GM19438 (cell line): ENCODE measurements around the gene SLITRK6.
"Not testable (repeated sequence)": the region's sequence is repeated elsewhere in the genome, so short reads cannot be mapped to it uniquely, and the experiment has no call there.

Experiments used
- ATAC-seq: cut with Tn5 transposase; IDR thresholded peaks from one replicate; pipeline ENCODE4 v1.9.1; 2021; ENCODE audit warnings: low read depth; ENCODE audit not compliant: unreplicated experiment

Gene SLITRK6, protein sequence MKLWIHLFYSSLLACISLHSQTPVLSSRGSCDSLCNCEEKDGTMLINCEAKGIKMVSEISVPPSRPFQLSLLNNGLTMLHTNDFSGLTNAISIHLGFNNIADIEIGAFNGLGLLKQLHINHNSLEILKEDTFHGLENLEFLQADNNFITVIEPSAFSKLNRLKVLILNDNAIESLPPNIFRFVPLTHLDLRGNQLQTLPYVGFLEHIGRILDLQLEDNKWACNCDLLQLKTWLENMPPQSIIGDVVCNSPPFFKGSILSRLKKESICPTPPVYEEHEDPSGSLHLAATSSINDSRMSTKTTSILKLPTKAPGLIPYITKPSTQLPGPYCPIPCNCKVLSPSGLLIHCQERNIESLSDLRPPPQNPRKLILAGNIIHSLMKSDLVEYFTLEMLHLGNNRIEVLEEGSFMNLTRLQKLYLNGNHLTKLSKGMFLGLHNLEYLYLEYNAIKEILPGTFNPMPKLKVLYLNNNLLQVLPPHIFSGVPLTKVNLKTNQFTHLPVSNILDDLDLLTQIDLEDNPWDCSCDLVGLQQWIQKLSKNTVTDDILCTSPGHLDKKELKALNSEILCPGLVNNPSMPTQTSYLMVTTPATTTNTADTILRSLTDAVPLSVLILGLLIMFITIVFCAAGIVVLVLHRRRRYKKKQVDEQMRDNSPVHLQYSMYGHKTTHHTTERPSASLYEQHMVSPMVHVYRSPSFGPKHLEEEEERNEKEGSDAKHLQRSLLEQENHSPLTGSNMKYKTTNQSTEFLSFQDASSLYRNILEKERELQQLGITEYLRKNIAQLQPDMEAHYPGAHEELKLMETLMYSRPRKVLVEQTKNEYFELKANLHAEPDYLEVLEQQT

GRCh38 chr13:85799097-85799582 is at the start of gene SLITRK6:
Gene SLITRK6, minus strand, starts transcription at chr13:85799419. Its CDS starts 2,911 bp downstream, at chr13:85796508.
- ATAC-seq: no peak

DNA sequence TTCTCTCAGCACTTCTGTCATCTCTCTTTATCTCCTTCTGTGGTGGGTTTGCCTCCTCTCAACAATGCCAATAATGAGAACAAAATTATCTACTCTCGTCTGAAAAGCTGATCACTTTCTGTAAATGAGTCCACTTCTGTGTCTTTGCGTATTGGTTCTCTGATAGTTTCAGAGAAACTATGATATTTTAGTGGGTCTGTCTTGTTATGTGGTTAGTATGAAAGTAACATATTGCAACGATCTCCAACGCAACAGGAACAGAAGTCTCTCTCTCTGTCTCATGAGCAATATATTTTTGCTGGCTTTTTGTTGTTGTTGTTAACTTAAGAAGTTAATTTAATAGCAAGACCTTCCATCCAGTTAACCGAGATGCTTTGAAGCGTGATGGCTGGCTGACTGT is 47.8 kb upstream of the SLITRK6 start:
- ATAC-seq: no peak

DNA sequence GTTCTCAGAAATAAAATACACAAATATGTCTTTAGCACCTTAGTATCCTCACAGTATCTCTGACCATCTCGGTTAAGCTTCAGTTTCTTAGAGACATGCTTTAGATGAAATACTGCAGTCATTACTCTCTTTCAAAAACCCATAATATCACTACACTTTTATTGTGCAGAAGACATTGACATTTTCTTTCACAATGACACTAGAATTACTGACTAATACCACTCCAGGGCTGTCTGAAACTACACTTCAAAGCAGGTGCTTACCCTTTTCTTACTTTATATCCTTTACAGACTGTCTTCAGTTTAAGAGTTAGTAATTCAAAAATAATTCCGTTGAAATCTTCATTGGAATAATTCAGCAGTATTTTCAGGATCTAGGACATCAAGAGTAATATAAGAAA is 42.2 kb upstream of the SLITRK6 start:
- ATAC-seq: no peak

- no peak for ATAC-seq
Measured at GRCh38 chr13:85833921-85834320, 34.7 kb upstream of the SLITRK6 start.

DNA sequence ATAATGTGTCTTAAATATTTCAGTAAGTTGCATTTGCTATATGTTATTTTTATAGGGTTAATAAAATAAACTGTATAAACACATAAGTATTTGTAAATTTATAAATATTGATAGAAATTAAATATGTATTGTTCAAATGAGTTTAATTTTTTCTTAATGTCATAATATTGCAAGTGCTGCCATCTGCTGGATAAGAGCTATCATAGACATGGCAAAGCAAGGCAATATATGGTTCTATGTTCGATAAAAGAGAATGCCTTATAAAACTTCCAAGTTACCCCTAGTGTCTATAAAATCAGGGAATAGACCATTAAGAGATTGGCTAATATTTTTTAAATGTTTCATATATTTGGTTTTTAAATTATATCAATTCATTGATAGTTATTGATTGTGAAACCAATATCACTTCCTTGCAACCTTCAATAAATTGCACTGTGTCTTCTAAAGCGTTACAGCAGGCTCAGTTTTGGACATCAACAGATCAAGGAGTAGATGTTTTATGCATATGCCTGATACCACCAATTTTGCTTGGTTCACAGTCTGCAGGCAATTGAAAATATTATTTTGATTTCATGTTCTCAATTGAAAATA is 29.0 kb upstream of the SLITRK6 start:
- no peak for ATAC-seq

DNA sequence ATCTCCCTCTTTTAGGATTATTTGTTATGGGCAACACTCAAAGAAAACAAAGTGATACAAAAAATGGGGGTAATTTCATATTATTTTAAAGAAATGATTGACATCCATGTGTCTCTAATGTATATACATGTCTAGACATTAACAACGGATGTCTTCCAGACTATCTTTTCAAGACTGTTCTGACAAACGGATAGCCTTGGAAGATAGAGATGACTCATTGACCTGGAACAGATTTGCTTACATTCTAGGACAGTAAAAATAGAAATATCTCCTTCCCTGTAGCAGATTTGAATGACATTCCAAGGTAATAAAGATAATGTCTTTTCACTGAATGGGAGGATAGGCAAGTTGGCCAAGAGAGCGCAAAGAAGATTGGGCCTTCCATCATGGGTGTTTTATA is 26.2 kb upstream of the SLITRK6 start:
- ATAC-seq: no peak

GRCh38 chr13:85823832-85824231 is 24.6 kb upstream of the SLITRK6 start:
- ATAC-seq: no peak

- no peak for ATAC-seq
Measured at GRCh38 chr13:85819513-85819912, 20.3 kb upstream of the SLITRK6 start.

GRCh38 chr13:85816413-85816812 is 17.2 kb upstream of the SLITRK6 start:
- no peak for ATAC-seq

DNA sequence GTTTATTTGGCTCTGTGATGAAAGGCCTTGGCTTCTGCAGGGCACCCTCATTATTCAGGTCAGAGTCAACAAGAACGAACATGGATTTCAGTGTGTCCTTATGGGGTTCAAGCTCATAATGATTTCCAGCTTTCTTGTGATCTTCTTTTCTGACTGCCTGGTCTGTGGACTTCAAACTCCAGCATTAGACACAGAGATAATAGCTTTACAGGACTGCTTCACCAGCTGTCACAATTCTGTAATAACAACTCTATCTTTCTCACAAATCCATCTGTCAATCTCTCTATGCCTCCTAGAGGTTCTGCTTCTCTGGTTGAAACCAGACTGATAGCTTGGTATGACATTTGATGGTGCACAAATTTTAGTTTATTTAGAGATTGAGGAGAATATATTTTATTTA is 13.1 kb upstream of the SLITRK6 start:
- ATAC-seq: no peak

DNA sequence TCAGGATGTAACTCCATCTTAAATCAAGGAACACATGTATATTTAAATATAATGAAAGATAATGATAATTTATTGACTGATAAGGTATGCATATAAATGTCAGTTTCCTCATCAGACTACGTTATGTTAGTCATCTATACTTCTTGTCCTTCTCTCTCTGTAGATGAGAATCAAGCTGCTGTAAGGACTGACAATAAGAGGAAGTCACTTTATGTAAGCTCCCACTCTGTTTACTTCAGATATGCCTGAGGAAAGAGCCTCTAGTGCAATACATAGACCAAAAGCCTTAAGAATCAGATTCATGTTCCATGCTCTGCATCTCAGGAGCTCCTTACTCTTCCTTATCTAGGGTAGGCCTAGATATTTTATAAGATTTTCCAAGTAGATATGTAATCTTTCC is 9.6 kb upstream of the SLITRK6 start:
- ATAC-seq: no peak

GRCh38 chr13:85806553-85807175 is 7.4 kb upstream of the SLITRK6 start:
- ATAC-seq: no peak

- ATAC-seq: no peak
Measured at GRCh38 chr13:85798556-85798955, 663 bp downstream of the SLITRK6 start.

DNA sequence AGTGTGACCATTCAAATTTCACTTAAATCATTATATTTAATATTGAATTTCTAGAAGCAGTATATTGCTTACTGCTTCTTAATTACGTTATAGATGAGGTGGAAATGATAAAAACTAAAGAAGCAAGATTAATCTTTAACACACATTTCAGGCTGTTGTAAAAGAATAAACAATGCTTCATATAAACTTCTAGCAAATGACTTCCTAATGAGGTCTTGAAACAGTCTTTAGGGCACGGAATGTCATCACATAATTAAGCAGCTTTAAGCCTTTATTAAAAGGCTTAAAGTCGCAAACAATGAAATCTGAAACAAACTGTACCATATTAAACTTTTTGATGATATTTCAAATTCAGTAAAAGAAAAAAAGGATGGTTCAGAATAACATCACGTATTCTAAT is 1.9 kb downstream of the SLITRK6 start:
- ATAC-seq: no peak

DNA sequence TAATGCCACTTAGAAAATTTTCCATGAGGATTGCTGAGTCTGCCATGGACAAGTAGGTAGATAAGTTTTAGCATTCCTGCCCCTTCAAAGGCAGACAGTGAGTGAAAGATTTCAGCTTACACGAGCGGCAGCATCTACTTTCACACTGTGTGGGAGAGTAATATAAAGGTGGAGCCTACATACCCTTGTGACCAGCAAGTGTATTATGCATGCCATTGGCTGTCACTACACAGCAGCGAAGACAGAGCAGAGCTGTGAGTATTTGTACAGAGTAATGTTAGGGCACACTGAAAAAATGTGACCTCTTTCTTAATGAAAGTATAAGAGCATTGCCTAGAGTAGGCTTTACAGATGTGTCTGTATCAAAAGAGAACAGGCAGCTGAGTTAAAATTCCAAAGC is 14.0 kb downstream of the SLITRK6 start:
- ATAC-seq: no peak

DNA sequence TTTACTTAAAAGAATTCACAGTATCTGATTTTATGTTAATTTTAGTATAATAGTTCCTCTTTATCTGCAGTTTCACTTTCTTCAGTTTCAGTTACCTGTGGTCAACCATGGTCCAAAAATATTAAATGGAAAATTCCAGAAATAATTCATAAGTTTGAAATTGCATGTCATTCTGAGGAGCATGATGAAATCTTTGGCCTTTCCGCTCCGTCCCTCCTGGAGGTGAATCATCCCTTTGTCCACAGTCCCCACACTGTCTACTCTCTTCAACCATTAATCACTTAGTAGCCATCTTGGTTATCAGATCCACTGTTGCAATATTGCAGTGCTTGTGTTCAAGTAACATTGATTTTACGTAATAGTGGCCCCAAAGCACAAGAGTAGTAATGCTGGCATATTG is 26.9 kb downstream of the SLITRK6 start:
- no peak for ATAC-seq

- no peak for ATAC-seq
Measured at GRCh38 chr13:85771856-85772255, 27.4 kb downstream of the SLITRK6 start.

GRCh38 chr13:85768946-85769345 is 30.3 kb downstream of the SLITRK6 start:
- no peak for ATAC-seq

DNA sequence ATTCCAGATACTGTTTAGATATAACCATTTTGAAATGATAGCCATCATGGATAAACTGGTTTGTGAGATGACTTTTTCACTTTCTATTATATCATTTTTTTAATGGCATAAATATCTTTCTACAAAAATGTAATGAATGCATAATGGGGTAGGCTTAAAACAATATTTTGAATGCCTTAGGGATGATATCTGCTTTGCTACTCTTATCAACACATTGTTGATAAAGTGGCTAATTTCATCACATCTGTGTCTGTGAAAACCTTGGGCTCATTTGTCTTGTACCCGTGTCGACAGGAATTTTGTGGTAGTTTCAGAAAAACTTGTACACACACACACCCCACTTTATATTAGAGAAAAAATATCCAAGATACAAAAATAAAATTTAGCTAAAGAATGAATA is 44.1 kb downstream of the SLITRK6 start:
- no peak for ATAC-seq

GRCh38 chr13:85743201-85743770 is 55.9 kb downstream of the SLITRK6 start:
- not testable (repeated sequence) for ATAC-seq
